NK-92 treated with Interleukin-12 subunit alpha and Interleukin-12 subunit beta, amount 100 ng/mL, for 24 hours (cell line): ENCODE measurements around the gene VCL.
"Not testable (repeated sequence)": the region's sequence is repeated elsewhere in the genome, so short reads cannot be mapped to it uniquely, and the experiment has no call there.

ENCODE experiments used
- DNase-seq: peaks from one replicate; lab custom pipeline; 2025; lab: John Stamatoyannopoulos, UW

The VCL gene

DNA sequence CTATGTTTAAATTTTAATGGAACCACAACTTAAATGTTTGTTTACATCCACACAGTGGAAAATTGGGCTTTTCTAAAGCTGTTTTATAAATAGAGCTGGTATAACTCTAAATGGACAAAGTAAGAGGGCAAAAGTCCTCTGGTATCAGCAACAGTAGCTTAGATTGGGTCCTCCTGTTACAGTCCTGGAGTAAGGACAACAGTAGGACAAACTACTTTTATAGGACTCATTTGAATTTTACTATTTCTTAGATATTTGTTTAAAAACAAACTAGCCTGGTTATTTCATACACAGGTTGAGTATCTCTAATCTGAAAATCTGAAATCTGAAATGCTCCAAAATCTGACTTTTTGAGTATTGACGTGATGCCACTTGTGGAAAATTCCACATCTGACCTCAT, 8.4 kb downstream of the VCL start:
- no peak for DNase-seq

DNA sequence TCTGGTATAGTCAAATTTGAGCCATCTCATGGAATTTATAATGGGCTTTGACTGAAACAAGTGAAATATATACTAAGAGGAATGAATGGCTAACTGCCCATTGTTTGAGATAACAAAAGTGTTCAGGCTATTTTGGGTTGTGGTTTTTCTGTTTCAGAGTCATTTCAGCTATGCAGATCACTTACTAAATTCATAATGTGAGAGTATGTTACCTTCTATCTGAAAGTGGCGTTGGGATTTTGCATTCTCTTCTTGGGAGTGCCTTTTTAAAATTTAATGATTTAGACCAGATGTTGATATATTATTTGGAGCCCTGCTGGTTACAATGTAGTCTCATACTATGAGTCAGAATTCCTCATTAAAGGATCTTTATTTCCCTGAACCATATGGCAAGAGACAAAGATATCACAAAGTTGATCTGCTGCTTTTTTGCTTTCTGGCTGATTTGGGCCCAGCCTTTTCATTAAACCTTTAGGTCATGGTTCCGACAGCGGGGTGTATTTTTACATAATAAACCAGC, 10.4 kb downstream of the VCL start:
- DNase-seq, result no peak

DNA sequence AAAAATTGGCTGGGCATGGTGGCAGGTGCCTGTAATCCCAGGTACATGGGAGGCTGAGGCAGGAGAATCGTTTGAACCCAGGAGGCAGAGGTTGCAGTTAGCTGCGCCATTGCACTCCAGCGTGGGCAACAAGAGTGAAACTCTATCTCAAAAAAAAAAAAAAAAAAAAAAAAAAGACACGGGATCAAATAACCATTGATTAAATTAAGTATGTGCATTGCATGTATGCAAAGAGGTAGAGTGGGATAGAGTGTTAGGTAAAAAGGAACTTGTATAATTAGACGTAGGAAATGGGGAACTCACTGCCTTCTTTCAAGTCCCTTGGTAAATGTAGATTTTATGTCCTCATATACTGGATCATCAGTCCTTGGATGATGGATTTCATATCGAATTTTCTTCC, 13.1 kb downstream of the VCL start:
- DNase-seq, result no peak

GRCh38 chr10:74011770-74012169, 13.9 kb downstream of the VCL start:
- no peak for DNase-seq

DNA sequence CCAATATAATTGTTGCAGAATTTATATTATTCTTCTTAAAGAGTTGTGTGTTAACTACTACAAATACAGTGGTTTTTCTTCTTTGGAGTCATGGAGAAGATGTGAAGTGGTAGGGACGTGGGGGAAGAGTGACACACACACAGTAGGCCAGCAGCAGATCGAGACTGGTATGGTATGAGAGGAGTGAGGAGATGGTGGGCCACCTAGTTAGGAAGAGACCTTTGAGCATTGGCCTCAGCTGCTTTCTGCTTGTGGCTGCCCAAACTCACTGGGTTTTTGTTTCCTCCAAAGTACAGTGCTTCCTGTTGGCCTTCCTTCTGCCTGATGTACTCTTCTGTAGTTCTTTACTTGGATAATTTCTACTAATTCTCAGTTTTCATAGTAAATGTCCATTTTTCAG, 14.6 kb downstream of the VCL start:
- no peak for DNase-seq

DNA sequence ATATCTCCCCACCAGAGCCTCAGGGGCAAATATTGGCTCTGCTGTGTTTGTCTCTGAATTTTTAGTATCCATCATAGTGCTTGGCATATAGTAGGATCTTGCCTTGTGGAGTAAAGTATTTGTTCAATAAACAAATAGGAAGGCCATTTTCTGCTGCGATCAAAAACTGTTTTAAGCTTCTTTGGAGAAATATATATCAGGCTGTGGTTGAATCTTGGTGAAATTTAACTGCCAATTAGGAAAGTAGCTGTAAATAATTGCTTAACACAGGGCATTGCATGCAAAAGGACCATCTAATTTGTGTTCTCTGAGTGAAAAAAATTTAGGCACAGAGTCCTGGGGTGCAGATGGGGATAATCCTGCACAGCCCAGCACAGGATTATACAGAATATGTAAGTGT, 15.1 kb downstream of the VCL start:
- no peak for DNase-seq

GRCh38 chr10:74014574-74014973, 16.7 kb downstream of the VCL start:
- DNase-seq, result not testable (repeated sequence)

GRCh38 chr10:74018241-74018640, 20.3 kb downstream of the VCL start:
- DNase-seq, result no peak

DNA sequence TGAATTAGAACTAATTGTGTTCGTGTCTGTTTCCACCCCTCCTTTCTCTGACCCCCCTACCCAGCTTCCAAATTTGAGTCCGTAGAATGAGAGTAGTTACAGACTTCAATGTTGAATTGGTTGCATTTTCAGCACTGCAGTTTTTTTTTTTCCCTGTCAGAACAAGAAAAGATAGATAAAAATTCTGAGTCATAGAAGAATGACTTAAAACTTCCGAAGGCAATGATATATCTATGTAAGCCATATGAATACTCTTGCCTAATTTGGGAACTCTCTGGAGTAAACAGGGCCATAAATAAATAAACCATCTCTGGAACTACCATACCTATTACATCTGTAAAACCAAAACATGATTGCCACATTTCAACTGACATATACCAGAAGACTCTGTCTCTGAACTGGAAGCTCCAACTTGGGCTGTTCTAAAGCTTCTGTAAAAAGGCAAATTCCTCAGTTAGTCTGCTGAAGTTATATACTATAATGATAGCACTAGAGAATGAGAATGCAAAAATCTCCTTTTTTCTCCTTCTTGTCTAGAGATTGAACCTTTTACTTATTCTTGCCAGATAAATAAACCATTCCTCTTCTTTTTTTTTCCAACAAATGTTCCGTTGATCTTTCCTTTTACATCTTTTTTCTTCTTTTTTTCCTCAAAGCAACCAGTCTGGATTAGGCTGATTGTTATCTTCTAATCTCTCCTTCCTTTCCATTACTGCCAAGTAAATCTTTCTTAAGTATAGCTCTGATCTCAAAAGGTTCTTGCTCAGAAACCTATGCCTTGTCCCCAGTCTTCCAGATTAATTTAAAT, 23.5 kb downstream of the VCL start:
- no peak for DNase-seq

DNA sequence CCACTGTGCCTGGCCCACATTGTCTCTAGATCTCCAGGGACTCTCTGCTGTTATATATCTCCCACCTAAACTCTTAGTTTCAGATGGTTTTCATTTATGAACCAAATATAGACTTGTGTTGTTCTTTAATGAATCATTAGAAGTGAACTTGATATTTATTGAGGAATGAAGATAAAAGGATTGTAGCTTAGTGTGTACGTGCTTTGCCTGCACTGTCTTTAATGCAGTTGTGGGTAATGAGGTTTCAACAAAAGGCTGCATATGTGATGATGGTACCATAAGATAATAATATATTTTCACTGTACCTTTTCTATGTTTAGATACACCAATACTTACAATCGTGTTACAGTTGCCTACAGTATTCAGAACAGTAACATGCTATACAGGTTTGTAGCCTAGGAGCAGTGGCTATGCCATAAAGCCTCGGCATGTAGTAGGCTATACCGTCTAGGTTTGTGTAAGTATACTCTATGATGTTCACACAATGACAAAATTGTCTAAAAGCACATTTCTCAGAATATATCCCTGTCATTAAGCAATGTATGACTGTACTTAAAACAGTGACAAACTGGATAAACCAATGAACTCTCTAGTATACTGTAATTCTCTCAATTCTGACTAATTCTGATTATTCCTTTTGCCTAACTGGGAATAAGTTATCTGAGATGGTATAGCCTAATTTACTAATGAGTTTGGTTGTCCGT, 25.2 kb downstream of the VCL start:
- DNase-seq, result no peak

- no peak for DNase-seq
Measured at GRCh38 chr10:74024600-74024999, 26.7 kb downstream of the VCL start.

DNA sequence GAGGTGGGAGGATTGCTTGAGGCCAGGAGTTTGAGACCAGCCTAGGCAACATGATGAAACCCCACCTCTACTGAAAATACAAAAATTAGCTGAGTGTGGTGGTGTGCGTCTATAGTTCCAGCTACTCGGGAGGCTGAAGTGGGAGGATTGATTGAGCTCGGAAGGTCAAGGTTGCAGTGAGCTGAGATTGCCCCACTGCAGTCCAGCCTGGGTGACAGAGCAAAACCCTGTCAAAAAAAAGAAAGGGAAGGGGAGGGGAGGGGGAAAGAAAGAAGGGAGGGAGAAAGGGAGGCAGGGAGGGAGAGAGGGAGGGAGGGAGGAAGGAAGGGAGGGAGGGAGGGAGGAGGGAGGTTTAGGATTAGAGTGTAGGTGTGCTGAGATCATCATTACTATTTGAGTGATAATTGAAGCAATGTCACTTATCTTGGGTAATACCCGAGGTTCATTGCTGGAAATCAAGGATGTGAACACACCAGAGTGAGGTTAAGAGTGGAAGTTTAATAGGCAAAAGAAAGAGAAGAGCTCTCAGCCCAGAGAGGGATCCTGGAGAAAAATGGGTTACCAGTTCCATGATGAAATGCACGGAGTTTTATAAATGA, 27.6 kb downstream of the VCL start:
- DNase-seq, result no peak

- DNase-seq, result no peak
Measured at GRCh38 chr10:74026428-74027015, 28.6 kb downstream of the VCL start.

- no peak for DNase-seq
Measured at GRCh38 chr10:74027702-74028101, 29.8 kb downstream of the VCL start.

DNA sequence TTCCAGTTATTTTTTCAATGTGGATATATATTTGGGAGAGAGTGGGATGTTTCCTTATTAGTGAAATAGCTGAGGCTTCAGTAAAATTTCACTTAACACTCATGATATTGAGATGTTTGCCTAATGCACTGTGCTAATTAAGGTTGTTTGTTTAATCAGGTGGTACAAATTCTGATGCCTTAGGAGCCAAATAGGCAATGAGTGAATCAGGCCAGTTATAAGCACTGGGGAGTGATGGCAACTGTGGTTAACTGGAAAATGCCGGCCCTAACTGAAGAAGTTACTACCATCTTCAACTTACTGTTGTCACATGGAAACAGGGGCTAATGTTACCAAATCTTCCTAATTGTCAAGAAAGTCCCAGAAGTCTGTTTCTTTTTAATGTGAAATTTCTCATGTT, 32.0 kb downstream of the VCL start:
- DNase-seq, result no peak

DNA sequence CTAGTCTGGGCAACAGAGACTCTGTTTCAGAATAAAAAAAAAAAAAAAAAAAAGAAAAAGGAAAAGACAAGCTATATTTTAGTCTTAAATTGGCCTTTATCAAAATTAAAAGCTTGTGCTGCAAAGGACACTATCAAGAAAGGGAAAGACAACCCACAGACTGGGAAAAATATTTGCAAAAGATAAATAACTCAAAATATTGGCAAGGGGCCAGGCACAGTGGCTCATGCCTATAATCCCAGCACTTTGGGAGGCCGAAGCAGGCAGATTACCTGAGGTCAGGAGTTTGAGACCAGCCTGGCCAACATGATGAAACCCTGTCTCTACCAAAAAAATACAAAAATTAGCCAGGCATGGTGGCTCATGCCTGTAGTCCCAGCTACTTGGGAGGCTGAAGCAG, 34.3 kb downstream of the VCL start:
- DNase-seq, result not testable (repeated sequence)

DNA sequence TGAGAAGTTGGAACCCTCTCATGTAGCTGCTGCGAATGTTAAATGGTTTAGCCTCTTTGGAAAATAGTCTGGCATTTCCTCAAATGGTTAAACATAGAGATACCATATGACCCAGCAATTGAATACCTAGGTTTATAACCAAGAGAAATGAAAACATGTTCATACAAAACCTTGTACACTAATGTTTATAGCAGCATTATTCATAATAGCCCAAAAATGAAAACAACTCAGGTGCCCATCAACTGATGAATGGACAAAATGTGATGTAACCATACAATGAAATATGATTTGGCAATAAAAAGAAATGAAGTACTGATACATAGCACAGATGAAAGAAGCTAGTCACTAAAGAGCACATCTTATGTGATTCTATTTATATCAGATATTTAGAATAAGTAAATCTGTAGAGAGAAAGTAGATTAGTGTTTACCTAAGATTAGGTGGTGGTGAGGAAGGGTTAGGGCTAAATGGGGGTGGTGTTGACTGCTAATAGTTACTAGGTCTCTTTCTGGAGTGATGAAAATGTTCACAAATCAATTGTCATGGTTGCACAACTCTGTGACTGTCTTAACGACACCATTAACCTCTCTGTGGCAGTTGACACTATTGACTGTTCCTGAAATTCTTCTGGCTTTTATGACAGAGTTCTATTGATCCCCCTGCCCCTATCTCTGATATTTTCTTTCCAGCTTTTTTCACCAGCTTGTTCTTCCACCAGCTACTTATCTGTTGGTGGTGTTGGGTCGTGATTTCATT, 35.2 kb downstream of the VCL start:
- DNase-seq, result no peak

- no peak for DNase-seq
Measured at GRCh38 chr10:74033702-74034101, 35.8 kb downstream of the VCL start.

- DNase-seq, result no peak
Measured at GRCh38 chr10:74034301-74034700, 36.4 kb downstream of the VCL start.

GRCh38 chr10:74035303-74035702, 37.4 kb downstream of the VCL start:
- no peak for DNase-seq

- no peak for DNase-seq
Measured at GRCh38 chr10:74036474-74036873, 38.6 kb downstream of the VCL start.
